GM18519 (cell line): ENCODE measurements around the gene CMSS1.

Experiments used
- ATAC-seq: cut with Tn5 transposase; IDR thresholded peaks from one replicate; pipeline ENCODE4 v1.9.1; 2021; ENCODE audit warnings: mild to moderate bottlenecking, moderate library complexity; ENCODE audit not compliant: unreplicated experiment, low FRiP score

Gene CMSS1

GRCh38 chr3:99896482-99896881 lies 78.8 kb downstream of the CMSS1 start:
- no peak for ATAC-seq

DNA sequence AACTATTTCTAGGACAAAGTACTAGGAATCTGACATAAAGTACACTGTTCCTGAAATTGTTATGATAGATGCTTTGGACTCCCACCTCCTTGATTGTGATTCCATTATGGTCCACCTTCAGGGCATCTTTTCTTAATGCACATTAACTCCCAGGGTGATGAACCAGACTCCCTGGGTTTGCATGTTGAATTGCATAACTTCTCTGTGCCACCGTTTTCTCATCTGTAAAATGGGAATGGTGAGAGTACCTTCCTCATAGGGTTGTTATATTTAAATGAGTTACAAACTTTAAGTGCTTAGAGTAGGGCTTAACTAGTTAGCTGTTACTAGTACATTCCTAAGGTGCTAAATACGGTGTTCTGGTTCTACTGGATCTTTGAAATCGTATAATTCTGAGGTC lies 81.9 kb downstream of the CMSS1 start:
- no peak for ATAC-seq

DNA sequence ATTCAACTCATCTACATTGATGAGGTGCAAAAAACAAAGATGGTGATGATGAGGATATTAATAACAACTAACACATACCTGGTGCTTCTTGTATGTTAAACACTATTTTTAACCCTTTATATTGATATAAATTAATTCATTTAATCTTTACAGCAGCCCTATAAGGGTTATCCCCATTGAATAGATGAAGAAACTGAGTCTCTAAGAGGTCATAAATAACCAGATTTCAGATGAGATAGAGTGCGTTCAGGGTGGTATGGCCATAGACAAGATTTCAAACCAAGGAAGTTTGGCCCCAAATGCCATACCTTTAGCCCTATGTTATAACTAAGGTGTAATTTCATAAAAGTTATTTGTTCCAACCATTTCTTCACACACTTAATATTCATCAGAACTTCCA lies 82.6 kb downstream of the CMSS1 start:
- no peak for ATAC-seq

DNA sequence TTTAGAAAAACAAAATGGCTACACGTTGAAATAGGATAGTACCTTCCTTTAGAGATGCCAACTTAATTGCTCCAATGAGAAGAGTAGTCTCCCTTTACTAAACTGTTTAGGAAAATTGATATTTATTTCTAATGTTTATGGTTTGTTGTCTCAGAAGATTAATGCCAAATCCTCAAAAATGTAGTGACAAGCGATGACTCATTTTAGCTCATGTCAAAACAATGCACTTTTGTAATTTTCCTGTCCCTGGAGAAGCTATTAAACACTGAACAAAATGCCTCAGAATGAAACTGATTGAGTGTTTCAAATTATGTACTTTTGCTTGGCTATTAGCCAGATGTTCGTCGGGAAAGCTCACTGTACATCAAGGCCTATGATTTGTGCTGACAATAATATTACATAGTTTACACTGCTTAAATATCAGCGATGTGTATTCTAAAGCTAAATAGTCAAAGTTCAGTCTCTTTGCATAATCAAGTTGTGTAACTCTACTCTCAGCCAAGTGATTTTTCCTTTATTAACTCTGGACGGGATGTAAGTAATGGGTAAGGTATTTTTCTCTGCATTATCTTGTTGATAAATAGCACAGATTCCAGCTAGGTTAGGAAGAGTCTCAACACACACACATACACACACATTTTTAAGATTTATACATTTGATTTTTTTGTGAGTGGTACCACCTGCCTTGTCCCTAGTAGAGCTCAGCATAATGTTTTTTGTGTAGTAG lies 83.7 kb downstream of the CMSS1 start:
- ATAC-seq, result no peak

GRCh38 chr3:99902091-99902490 lies 84.4 kb downstream of the CMSS1 start:
- no peak for ATAC-seq

- no peak for ATAC-seq
These were observed 86.2 kb downstream of the CMSS1 start for GRCh38 chr3:99903869-99904268.

DNA sequence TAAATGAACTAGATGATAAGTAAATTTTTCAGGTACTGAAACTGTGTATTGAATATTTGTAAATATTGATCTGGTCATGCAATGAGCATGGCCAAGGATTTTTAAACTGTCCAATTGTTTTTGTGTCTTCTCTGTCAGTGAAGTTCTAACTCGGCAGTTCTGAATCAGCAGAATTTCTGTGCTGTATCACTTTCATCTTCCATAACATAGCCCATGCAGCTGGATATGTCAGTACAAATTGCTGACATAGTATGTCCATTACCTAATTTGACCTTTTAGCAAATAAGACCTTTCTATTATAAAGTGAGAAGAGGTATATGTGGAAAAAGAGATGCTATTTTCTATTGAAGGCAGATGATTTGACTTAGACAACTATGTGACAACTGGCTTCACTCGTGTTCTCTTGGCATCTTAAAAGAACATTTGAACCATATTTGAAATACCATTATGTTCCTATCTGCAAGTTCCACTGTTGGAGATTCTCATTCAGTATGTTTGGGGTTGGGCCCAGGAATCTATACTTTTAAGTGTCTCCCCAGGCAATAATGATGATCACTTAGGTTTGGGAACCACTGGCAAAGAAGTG lies 90.4 kb downstream of the CMSS1 start:
- ATAC-seq, result no peak

- ATAC-seq, result no peak
These were observed 92.2 kb downstream of the CMSS1 start for GRCh38 chr3:99909714-99910495.

DNA sequence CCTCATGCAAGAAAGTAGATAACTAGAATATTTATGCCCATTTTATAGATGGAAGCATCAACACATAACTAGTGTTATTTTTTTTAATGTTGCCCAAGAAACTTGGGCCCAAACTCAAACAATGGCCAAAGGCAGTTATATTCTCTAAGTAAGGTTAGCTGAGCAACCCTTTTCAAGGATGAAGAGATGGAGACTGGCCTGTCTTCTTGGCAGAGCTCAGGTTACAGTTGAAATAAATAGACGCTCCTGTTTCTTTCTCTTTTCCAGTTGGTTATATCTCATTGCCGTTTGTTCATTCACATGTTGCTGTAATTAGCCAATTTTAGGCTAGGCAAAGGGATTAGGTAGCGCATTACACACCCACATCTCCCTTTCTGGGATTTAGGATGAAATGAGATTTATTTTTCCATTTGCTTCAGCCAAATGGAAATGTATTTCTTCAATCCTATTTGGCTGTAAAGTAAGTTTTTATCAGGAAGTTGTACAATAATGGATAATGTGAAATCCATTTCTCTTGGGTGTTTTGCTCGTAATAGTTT lies 93.2 kb downstream of the CMSS1 start:
- no peak for ATAC-seq

GRCh38 chr3:99911433-99911832 lies 93.8 kb downstream of the CMSS1 start:
- no peak for ATAC-seq

DNA sequence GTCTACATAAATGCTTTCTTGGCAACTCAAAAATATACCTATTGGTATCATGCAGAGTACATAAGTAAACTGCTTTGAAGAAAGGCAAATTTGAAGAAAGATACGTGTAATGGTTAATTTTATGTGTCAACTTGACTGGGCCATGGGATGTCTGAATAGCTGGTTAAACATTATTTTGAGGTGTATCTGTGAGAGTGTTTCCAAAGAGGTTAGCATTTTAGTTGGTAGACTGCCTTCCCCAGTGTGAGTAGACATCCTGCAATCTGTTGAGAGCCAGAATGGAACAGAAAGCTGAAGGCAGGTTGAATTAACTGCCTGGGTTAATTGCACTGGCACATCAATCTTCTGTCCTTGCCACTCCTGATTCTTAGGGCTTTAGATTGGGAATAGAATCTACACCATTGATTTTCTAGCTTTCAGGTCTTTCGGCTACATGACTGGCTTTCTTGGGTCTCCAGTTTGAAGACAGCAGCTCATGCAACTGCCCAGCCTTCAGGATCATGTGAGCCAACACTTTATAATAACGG lies 98.3 kb downstream of the CMSS1 start:
- no peak for ATAC-seq

GRCh38 chr3:99918715-99919114 lies 101.1 kb downstream of the CMSS1 start:
- no peak for ATAC-seq

DNA sequence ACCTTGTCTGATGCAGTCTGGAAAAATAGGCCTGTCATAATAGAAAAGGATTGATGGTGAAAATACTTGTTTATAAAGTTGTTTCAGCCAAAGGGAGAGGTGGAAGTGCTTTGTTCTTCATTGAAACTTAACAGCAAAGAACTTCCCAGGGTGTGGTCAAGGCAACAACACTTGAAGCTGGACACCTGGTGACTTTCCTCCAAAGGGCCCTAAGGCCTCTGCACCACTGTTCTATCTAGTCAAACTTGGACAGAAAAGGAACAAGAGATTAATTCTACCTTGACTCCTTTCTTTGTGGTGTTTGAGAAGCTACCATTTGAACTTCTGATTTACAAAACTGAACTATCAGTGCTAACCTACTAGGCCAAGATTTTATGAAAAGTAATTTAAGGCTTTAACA lies 102.0 kb downstream of the CMSS1 start:
- no peak for ATAC-seq

DNA sequence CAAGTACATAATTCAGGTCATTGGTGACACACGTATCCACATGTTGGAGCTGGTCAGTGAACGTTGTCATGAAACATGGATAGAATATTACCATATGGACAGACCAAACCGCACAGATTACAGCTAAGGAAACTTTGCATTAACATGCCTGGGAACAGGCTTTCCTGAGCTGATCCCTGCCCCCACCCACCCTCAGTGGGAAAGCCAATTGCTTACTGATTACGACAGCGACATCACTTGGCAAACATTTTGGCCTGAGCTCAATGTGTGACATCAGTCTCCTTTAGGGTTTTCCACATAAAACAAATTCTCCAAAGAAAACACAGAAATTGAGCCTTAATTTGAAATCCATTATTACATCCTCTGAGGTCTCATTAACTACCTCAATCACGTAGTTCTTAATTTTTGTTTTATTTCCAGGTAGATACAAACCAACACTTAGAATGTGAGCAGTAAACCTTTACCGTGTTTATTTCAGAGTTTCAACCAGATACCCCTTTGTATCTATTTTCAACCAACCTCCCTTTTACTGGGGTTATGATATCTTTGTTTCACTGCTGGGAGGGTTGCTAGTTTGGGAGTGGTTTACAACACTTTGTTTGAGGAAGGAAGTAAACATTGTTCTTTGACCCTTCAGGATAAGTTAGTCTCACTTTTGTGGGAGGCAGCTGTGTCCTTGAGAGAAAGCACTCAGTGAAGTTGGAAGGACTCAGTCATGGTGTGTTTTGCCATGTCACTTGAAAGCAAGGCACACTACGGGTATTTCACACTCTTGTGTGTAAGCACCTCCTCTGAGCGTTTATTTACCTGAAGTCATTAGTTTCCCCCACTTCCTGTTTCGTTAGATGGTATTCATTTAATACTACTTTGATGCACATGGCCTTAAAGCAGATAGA lies 103.1 kb downstream of the CMSS1 start:
- no peak for ATAC-seq

DNA sequence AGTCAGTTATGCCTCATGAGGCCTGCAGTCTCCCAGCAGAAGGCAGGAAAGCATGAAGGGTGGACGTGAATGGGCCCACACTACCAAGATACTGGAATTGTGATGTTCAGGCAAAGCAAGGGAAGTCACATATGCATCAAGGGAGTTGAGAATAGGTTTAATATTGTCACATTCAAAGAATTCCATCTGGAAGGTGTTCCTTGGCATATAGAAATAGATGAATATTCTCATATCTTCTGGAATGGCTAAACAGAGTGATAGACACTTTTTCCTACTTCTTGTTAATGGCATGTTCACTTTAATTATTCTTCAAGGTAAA lies 103.7 kb downstream of the CMSS1 start:
- ATAC-seq, result no peak

DNA sequence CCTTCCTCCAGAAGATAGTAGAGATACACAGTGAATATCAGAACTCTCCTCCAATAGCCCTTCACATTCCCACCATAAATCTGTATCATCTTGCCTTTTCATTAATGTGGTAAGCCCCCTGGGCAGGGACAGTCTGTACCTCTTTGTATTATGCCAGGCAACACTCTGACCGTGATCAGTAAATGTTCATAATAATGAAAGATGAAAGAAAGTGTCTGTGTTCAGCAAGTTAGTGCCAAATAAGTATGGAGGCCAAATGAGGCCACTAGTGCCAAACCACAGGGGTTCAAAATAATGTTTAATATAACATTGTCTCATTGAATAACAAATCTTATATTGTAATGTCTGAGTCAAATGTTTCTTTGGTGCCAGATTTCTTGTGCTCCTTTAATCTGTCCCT lies 104.3 kb downstream of the CMSS1 start:
- ATAC-seq, result no peak

- ATAC-seq, result no peak
These were observed 106.2 kb downstream of the CMSS1 start for GRCh38 chr3:99923873-99924272.

GRCh38 chr3:99925584-99926230 lies 108.0 kb downstream of the CMSS1 start:
- ATAC-seq, result no peak

- no peak for ATAC-seq
These were observed 110.2 kb downstream of the CMSS1 start for GRCh38 chr3:99927671-99928457.
